Glomerular visceral epithelial cell (primary cell): ENCODE measurements around the gene LRMDA.

Experiments
- DNase-seq: peaks from one replicate; pipeline ENCODE4 v3.0.0-alpha.2; 2016; ENCODE audit errors: extremely low spot score

The LRMDA gene

DNA sequence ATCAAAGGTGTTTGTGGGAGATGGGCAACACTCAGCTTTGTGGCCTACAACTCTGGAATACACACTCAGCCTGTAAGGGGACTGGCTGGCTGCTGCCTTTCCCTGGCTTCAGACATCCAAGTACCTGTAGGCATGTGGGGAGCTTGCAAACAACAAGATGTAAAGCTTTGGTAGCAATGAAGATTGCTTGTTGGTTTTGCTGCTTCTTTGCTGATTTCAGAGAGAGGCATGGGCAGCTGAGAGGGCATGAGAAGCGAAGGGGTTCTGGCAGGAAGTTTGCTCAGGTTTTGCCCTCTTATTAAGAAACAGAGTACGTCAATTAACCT is 434.8 kb downstream of the LRMDA start:
- DNase-seq: no peak

DNA sequence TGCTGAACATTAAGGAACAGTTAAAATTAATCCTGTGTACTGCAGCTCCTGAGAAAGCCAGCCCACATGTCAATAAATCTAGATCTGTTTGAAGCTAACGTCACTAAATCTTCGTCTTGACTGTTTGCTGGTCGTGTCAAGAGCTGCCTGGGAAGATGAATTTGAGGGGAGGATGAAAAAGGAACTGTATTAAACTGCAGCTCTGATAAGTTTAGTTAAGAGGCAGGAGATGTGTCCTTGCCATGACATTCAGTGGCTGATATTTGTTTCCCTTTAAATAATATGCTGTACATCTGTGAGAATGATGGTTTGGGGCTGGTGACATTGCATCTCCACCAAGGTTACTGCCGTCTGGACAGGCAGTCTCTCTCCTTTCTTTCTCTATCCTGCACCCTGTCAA is 435.3 kb downstream of the LRMDA start:
- no peak for DNase-seq

DNA sequence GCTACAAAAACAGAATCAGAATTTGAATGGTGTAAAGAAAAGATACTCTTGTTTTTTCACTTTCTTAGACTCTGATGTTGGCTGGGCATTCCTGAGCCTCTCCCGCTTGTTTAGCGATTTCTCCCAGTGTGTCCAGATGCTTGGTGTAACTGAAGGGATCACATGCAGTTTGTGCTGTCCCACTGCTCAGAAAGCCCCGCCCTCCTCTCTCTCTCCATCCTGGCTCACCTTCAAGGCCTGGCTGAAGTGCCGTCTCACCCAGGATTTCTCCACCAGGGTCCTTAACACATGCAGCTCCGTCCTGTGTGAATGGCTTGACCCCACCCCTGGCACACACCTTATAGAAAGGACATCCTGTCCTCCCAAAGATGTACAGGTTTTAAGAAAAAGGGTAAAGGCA is 437.1 kb downstream of the LRMDA start:
- no peak for DNase-seq

DNA sequence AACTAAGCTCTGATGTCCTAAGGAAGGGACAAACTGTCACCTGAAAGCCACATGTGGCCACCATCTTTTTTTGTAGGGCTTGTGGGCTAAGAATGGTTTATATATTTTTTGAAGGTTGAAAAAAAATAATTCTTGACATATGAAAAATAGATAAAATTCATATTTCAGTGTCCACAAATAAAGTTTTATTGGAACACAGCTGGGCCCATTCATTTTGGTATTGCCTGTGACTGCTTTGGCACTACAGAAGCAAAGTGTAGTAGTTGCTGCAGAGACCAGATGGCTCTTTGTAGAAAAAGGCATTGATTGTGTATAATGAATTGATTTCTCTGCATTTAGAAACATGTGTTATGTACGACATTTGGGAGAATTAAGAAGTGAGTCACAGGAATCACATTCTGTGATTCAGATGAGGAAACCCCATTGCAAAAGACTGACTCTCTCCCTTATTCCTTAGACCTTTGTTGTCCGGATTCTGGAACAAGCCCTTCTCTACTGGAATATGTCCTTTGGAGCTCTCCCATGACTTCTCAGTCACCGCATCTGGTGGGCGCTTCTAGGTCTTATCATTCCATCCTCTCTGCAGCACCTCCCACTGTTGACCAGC is 438.7 kb downstream of the LRMDA start:
- no peak for DNase-seq

DNA sequence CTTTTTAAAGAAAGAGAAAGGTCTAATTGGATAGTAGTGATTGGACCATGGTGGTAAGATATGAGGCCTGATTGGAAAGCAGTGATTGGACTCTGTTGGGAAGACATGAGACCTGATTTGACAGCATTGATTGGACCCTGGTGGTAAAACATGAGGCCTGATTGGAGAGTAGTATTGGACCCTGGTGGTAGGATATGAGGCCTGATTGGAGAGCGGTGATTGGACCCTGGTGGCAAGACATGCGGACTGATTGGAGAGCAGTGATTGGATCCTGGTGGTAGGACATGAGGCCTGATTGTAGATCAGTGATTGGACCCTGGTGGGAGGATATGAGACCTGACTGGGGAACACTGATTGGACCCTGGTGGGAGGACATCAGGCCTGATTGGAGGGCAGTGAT is 444.3 kb downstream of the LRMDA start:
- DNase-seq: no peak

DNA sequence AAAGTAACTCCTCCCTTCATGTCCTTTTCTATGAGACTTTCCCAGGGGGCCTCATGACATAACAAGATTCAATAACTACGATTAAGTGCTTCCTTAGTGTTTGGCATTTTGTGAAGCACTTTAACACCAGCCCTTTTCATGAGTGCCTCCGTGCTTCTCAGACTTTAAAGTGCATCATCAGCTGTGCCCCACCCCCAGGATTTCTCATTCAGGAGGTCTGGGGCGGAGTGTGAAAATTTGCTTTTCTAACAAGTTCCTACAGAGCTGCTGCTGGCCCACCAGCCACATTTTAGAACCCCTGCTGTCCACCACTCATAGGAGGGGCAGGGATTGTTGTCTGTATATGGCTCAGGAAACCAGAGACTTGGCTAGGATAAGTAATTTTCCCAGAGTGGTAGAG is 445.3 kb downstream of the LRMDA start:
- DNase-seq: no peak

DNA sequence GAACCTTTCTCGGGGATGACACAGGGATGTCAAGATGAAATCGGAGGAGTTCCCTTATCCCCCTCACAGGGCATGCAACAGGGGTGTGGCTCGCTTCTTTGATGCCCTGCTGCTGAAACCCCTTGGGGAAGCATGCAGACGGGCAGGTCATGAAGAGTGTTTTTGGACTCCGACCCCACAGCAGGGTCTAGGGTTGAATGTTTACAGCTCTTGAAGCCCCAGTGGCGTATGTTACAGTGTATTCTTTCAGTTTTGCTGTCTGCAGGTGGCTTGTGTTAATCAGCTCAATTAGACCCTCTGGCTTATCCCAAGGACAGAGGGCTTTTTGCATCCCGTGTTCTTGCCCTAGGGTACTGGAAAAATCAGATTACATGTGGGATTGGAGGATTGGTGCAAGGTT is 446.5 kb downstream of the LRMDA start:
- DNase-seq: no peak

DNA sequence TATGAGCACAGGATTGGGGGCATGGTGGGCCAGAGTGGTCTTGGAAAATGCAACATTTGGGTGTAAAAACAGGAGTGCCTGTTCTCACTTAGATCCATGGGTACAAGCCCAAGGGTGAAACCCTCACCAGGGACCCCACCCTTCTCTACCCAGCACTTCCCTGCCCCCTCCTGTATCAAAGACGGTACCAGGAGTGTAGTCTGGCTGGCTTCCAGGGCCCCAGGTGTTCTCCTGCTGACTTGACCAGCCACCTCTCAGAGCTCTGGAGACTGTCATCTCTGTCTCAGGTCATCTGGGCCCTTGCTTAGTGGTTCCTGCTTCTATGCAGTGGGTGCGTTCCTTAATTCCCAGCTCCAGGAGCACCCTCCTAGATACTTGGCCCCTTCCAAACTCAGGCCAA is 447.2 kb downstream of the LRMDA start:
- no peak for DNase-seq

DNA sequence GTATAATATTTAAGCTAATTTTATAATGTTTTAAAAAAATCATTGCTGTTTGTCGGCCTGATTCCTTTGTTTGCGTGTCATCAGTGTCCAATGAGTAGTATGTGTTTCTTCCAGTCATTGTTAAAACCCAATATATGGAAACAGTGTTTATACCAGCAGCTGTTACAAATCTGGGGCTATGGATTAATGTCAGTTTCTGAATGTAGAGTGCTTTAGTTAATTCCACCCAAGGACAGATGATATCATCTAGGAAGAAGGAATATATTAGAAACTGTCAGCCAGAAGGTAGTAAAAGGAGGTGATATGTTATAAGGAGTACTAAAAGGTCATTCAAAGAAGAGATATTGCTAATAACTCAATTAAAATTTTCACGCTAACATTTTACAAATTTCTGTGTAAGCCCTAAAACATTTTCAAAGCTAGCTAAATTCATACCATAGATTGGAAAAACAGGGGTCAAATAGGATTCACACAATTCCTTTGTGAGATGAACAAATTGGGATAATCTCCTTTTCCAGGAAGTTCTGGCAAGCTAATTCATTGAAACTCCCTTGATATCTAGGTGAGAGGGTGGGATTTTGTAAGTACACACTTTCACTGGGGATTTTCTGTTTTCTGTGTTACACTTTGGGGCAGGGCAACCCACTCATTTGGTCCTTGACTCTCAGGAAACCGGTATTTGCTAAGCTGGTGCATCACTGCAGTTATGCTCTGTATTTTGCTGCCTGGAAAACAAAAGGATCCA is 448.8 kb downstream of the LRMDA start:
- DNase-seq: no peak

DNA sequence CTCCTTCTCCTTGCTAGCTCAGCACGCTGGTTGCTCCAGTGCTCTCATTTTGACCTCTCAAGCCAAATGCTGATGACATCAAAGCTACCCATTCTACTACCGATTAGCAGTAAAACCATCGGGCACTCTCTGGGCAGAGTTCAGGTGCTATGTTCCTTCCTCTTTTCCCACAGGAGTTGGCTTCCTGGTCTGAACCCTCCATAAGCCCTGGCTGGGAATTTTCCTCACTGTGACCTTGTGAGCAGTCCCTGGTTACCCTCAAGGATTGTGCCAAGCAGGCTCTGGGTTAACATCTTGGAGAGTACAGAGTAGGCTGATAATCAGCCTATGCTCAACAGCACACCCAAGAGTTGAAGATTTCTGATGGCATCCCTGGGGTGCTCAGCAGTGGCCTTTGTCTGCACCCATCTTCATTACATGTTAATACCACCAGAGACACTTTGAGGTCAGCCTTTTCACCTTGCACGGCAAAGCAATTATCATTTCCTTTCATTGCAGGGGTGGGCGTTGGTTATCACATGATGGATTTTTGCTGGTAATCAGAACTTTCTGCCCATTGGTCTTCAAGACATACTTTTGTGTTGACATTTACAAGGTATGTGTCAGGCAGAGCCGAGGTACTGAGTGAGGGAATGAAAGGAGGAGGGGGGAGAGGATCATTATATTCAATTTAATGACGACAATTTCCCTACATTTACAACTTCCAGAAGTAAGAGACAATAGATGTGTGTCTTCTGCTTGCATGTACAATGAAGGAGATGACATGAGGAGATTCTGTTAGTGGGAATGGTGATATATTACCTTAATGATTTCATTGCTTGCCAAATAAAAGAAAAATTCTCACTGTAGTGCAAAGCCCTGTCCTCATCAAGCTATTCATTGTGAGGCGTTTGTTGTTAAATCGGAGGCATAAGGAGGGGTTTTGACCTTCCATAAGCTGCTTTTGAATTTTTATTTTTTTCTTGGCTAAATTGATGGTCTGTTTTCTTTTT is 452.0 kb downstream of the LRMDA start:
- DNase-seq: no peak

DNA sequence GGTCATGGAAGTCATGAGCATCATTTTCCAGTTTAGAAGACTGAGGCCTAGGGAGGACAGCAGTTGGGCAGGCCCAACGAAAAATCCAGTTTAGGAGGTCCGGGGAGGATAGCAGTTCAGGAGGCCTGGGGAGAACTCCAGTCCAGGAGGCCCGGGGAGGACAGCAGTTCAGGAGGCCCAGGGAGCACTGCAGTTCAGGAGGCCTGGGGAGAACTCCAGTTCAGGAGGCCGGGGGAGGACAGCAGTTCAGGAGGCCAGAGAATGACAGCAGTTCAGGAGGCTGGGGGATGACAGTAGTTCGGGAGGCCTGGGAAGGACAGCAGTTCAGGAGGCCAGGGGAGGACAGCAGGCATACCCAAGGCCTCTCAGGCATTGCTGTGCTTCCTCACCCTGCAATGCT is 453.4 kb downstream of the LRMDA start:
- DNase-seq: no peak

DNA sequence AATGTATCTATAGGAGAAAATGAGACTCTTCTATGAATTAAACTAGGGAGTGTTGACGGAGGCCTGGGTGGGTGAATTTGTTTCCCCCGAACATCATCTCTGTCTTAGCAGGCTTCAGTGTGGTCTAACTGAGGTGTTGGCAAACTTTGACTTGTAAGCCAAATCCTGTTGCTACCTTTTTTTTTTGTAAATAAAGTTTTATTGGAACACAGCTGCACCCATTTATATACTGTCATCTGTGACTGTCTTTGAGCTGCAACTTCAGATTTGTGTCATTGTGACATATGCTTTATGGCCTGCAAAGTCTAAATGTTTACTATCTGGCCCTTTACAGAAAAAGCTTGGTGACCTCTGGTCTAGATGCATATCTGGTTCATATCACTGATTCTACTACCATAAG is 455.9 kb downstream of the LRMDA start:
- DNase-seq: no peak

DNA sequence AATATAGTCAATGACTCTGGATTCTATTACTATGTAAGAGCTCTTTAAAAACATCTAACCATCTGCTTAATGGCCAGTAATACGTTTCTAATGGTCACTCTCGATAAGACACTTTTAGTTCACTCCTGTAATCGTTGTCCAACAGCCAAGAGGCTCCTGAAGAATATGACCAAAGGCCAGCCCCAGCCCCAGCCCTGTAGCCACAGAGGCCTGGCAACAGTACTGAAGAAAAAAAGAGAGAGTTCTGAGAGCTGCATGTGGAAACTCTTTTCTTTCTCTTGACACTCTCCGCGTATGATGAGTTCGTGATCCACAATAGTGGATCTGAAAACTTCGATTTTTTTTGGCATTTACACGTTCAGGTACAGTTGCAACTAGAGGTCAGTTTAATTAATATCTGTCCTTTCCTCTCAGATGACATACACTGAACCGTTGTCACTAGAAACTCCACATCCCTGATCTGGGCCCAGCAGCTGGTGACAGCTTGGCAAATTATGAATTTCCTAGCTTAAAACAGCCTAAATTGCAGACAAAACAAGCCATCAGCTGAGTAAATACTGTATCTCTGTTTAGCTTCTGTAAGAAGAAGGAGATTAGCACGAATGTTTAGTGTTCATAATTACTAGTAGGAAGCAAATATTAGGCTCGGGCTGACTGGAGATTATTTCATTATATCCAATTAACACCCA is 456.7 kb downstream of the LRMDA start:
- DNase-seq: no peak

DNA sequence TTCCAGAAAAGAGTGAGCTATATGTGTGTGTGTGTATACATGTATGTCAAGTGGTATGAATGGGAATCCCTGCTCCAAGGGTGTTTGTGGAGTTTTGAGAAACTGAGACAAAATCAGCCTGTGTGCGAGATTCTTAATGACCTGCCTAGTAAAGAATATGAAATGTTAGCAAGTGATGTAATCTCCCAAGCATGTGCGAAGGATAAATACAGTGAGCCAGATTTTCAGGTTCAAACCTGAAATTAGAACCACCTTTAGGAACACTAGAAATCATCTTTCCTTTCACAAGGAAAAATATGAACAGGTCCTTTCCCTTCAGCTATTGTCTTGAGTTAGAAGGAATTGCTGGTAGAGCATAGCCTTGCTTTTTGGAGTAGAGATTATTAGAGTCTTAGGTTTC is 457.6 kb downstream of the LRMDA start:
- DNase-seq: no peak

DNA sequence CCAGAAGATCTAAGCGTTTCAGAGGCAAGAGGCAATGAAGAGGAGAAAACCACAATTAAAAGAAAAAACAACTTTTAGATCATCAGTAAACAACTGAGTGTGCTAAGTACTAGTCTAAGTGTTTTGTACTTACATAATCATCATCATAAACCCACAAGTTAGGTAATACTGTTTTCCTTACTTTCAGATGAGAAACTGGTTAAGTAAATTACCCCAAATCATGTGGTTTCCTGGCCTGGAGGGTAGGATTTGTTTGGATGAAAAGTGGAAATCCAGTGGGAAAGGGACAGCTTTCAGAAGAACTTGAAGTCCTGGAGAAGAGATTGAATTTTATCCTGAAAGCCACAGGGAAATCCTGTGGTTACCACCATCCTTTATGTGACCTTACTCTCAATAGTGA is 463.3 kb downstream of the LRMDA start:
- DNase-seq: no peak

DNA sequence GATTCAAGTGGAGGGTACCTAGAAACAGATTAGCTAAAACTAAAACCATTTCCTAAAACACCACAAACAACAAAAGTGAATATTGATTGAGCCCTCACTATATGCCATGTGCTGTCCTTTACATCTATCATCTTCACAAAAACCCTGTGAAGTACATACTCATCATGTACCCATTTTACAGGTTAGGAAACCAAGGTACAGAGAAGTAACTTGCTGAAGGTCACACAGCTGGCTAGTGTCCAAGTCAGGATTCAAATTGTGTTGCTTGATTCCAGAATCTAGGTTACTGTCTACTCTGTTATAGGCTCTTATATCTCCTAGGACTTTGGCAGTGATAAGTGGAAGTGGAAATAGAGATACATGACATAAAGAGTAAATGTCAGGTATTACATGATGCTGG is 463.8 kb downstream of the LRMDA start:
- no peak for DNase-seq

DNA sequence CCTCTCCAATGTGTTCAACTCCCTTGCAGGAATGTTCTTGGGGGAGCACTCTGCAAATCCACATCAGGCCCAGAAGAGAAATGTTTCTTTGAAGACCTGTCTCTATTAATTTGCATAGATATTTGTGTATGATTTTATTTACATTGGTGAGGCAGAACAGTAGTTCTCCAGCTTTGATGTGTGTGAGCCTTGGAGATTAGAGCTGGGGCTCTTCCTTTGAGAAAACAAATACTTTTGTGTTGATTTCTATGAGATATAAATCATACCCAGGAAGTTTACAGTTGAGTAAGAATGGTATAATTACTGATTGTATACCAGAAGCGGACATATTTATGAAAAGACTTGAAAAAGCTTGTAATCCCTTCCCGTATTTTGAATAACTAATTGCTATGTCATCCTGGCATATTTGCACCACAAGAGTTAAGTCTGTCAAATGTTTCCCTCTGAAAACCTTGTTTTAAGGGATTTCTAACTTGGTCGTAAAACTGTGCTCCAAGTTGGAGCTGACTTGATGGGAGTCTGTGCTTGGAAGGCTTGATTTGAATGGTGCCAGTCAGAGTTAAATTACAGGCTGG is 468.5 kb downstream of the LRMDA start:
- DNase-seq: no peak

DNA sequence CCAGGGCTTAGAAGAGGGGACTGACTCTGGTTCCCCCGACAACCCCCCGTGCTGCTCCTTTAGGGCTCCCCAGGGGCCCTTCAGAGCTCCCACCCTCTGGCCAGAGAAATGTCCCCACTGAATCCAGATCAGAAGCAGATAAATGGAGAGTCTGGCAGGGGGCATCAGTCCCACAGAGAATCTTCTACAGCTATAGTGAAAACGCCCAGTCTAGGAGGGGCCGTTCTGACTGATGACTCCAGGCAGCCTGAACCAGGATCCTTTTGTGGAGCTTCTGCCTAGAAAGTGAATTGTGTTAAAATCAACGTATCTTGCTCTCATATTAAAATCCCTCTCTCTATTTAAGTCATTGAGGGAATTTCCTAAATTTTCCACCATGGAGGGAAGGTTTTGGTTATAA is 471.4 kb downstream of the LRMDA start:
- DNase-seq: no peak

DNA sequence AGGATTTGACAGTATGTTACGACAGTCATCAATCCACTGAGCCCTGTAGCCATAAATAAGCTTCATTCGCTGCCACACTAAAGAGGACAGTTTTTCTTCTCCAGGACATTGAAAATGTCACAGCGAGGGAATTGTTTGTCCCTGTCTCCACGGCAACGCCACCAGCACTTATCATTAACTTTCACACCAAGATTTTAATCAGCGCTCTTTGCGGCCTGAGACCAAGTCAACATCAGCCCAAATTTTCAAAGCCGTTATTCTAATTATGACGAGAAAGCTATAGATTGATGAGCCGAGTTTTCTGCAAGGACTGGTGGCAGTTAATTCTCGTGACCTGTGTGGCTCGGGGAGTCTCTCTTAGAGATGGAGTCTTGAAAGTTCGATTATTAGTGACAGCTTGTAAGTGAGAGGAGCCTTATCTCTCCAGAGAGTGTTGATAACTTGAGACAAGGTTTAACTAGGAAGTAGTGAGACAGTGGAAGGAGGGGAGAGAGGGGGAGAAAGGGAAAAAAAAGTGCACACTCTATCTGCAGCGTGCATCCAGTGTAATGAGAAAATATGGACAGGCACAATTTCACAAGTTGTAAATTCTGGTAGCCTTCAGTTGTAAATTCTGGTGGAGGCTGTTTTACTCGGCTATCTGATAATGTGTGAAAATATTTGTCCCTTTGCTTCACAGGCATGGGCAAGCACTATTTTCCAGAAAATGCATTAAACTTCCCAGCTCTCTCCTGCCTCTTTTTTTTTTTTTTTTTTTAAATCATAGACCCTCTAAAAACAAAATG is 473.3 kb downstream of the LRMDA start:
- DNase-seq: no peak

DNA sequence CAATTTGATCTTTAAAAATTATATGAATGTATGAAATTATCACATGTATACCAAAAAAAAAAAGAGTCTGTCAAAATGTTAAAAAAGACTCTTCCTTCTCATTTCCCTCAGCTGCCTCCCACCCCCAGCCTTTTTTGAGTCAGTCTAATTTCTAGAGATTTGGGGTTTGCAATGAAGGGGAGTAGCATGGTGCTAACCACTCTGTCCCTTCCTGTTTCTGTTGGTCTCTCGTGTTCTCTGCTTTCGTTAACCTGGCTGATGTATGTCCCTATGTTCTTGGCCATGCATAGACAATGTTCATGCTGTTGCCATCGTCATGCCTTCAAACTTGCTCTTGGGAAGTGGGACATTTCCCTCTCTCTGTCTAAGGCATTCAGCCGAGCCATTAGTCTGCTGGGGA is 474.1 kb downstream of the LRMDA start:
- no peak for DNase-seq

DNA sequence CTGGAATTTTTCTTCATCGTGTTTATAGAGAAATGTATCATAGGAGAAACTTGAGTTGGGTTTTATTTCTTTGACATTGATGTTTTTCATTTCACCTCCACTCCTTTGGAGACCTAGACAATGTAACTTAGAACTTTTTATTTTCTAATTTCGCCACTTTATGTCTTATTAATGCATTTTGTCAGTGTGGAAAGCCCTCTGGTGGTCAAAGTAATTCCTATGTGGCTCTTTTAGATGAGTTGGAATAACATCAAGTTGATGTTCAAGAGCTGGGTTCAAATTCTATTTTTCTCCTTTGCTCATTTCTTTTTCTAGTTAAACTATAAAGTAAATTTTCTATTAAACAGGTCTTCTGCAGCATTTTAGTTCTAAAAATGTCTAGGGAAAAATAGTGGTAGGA is 478.6 kb downstream of the LRMDA start:
- peak; percentile 25 for DNase-seq
